ENCODE data around the gene RAP1GAP. TPM values are rescaled to one million over a fixed set of nuclear protein-coding genes. Genes with fewer than 3 reads are reported as not detected.

The RAP1GAP gene
- total RNA-seq, 1 donor from 2014 or later, result 1.2 TPM

GRCh38 chr1:21574466-21575151 is 94.5 kb downstream of the RAP1GAP start:
- no peak overlapping the region for H3K27ac ChIP-seq
- no peaks in the 10 kb centered on the region for H3K36me3 ChIP-seq
- TF ChIP-seq POLR2A (IDR thresholded peaks at IDR 0.05) (no peak), CTCF (IDR thresholded peaks at IDR 0.05) (no peak), POLR2AphosphoS5 (IDR thresholded peaks at IDR 0.05; ENCODE audit: insufficient read depth in 1 of 2, low read depth in 1 of 2) (peak in 1 of 2 donors; percentile 39)
- peaks cover 8% of the 10 kb centered on the region for H3K4me1 ChIP-seq
- no peaks in the 10 kb centered on the region for H3K9me3 ChIP-seq
- DNase-seq (ENCODE audit: extremely low spot score in 2 of 2), result no peak
- intact Hi-C loops (cut with DNase I), result no loop called here
- H3K27me3 ChIP-seq, result no peaks in the 10 kb centered on the region
- no peak overlapping the region for H3K4me3 ChIP-seq

GRCh38 chr1:21573971-21574465 is 95.1 kb downstream of the RAP1GAP start:
- TF ChIP-seq POLR2A (IDR thresholded peaks at IDR 0.05) (no peak), CTCF (IDR thresholded peaks at IDR 0.05) (peak in 1 of 3 experiments; percentile 11), POLR2AphosphoS5 (IDR thresholded peaks at IDR 0.05; ENCODE audit: insufficient read depth in 1 of 2, low read depth in 1 of 2) (peak in 1 of 2 donors; percentile 81)
- no peak for DNase-seq (ENCODE audit: extremely low spot score in 2 of 2)
- H3K27me3 ChIP-seq, result no peaks in the 10 kb centered on the region
- intact Hi-C loops (cut with DNase I), result no loop called here
- H3K27ac ChIP-seq, result no peak overlapping the region
- H3K9me3 ChIP-seq, result no peaks in the 10 kb centered on the region
- H3K4me3 ChIP-seq, result no peak overlapping the region
- no peaks in the 10 kb centered on the region for H3K36me3 ChIP-seq
- peaks cover 8% of the 10 kb centered on the region for H3K4me1 ChIP-seq

GRCh38 chr1:21573475-21573874 is 95.7 kb downstream of the RAP1GAP start:
- no peak overlapping the region for H3K4me3 ChIP-seq
- no peak for TF ChIP-seq CTCF (IDR thresholded peaks at IDR 0.05)
- TF ChIP-seq POLR2A (IDR thresholded peaks at IDR 0.05), result no peak
- no peak for TF ChIP-seq POLR2AphosphoS5 (IDR thresholded peaks at IDR 0.05; ENCODE audit: insufficient read depth in 1 of 2, low read depth in 1 of 2)
- H3K4me1 ChIP-seq, result peaks cover 8% of the 10 kb centered on the region
- H3K27ac ChIP-seq, result no peak overlapping the region
- H3K9me3 ChIP-seq, result no peaks in the 10 kb centered on the region
- H3K36me3 ChIP-seq, result no peaks in the 10 kb centered on the region
- no peak for DNase-seq (ENCODE audit: extremely low spot score in 2 of 2)
- H3K27me3 ChIP-seq, result no peaks in the 10 kb centered on the region
- intact Hi-C loops (cut with DNase I), result no loop called here

- H3K27ac ChIP-seq, result no peak overlapping the region
- DNase-seq (ENCODE audit: extremely low spot score in 2 of 2), result no peak
- no peaks in the 10 kb centered on the region for H3K27me3 ChIP-seq
- TF ChIP-seq CTCF (IDR thresholded peaks at IDR 0.05) (no peak), POLR2AphosphoS5 (IDR thresholded peaks at IDR 0.05; ENCODE audit: insufficient read depth in 1 of 2, low read depth in 1 of 2) (no peak), POLR2A (IDR thresholded peaks at IDR 0.05) (no peak)
- H3K9me3 ChIP-seq, result no peaks in the 10 kb centered on the region
- no peaks in the 10 kb centered on the region for H3K36me3 ChIP-seq
- peaks cover 8% of the 10 kb centered on the region for H3K4me1 ChIP-seq
- H3K4me3 ChIP-seq, result no peak overlapping the region
- intact Hi-C loops (cut with DNase I), result no loop called here
Measured at GRCh38 chr1:21572735-21573277, 96.4 kb downstream of the RAP1GAP start.

GRCh38 chr1:21572221-21572620 is 96.9 kb downstream of the RAP1GAP start:
- H3K27me3 ChIP-seq, result no peaks in the 10 kb centered on the region
- TF ChIP-seq POLR2AphosphoS5 (IDR thresholded peaks at IDR 0.05; ENCODE audit: insufficient read depth in 1 of 2, low read depth in 1 of 2) (no peak), POLR2A (IDR thresholded peaks at IDR 0.05) (no peak), CTCF (IDR thresholded peaks at IDR 0.05) (no peak)
- intact Hi-C loops (cut with DNase I), result no loop called here

More at GRCh38 chr1:21572221-21572620, 96.9 kb downstream of the RAP1GAP start:
- no peak for DNase-seq (ENCODE audit: extremely low spot score in 2 of 2)
- H3K4me1 ChIP-seq, result peaks cover 8% of the 10 kb centered on the region
- no peak overlapping the region for H3K4me3 ChIP-seq
- no peak overlapping the region for H3K27ac ChIP-seq
- H3K36me3 ChIP-seq, result no peaks in the 10 kb centered on the region
- H3K9me3 ChIP-seq, result no peaks in the 10 kb centered on the region

All from vagina (tissue), 2 donors.